Measurements from ENCODE around the gene GAS1. TPM values are rescaled to one million over a fixed set of nuclear protein-coding genes. Genes with fewer than 3 reads are reported as not detected.

GAS1 gene
- total RNA-seq, 1 experiment from 2014 or later = 57.5 TPM

- BruUV-seq (replicated peaks) = no TSS peak
- ChIA-PET POLR2A (ENCODE audit: low non-redundant PET) (no interaction called here), CTCF (no interaction called here)
- Histone ChIP-seq H3K36me3 (ENCODE audit: insufficient read depth, low read length, poor library complexity, severe bottlenecking) (no peaks in the 10 kb centered on the region), H3K27me3 (replicated peaks; ENCODE audit: insufficient read depth, low read depth, low read length, poor library complexity) (no peaks in the 10 kb centered on the region), H3K27ac (ENCODE audit: low read depth, low read length, poor library complexity, severe bottlenecking) (no peak overlapping the region), H3K4me3 (ENCODE audit: low read depth, low read length, poor library complexity, severe bottlenecking) (no peak overlapping the region), H3K9me3 (ENCODE audit: low read depth, low read length, poor library complexity, severe bottlenecking) (no peaks in the 10 kb centered on the region), H3K4me1 (ENCODE audit: insufficient read depth, low read length, poor library complexity, severe bottlenecking) (peaks cover 10% of the 10 kb centered on the region)
- TF ChIP-seq CTCF (conservative IDR thresholded peaks at IDR 0.05; ENCODE audit: low read depth, low read length) (no peak), EZH2 (IDR thresholded peaks at IDR 0.05; ENCODE audit: borderline replicate concordance, low read depth, low read length, poor library complexity, severe bottlenecking) (no peak)
- no peak for DNase-seq (ENCODE audit: low spot score)
- intact Hi-C loops (cut with micrococcal nuclease; ENCODE audit: unreplicated experiment) = no loop called here
Observed at GRCh38 chr9:86978413-86978812, 31.1 kb upstream of the GAS1 start.

- ChIA-PET CTCF (no interaction called here), POLR2A (ENCODE audit: low non-redundant PET) (no interaction called here)
- Histone ChIP-seq H3K27ac (ENCODE audit: low read depth, low read length, poor library complexity, severe bottlenecking) (no peak overlapping the region), H3K4me1 (ENCODE audit: insufficient read depth, low read length, poor library complexity, severe bottlenecking) (peaks cover 10% of the 10 kb centered on the region), H3K4me3 (ENCODE audit: low read depth, low read length, poor library complexity, severe bottlenecking) (no peak overlapping the region), H3K36me3 (ENCODE audit: insufficient read depth, low read length, poor library complexity, severe bottlenecking) (no peaks in the 10 kb centered on the region), H3K9me3 (ENCODE audit: low read depth, low read length, poor library complexity, severe bottlenecking) (no peaks in the 10 kb centered on the region), H3K27me3 (replicated peaks; ENCODE audit: insufficient read depth, low read depth, low read length, poor library complexity) (no peaks in the 10 kb centered on the region)
- intact Hi-C loops (cut with micrococcal nuclease; ENCODE audit: unreplicated experiment) = no loop called here
- BruUV-seq (replicated peaks) = no TSS peak
- TF ChIP-seq CTCF (conservative IDR thresholded peaks at IDR 0.05; ENCODE audit: low read depth, low read length) (no peak), EZH2 (IDR thresholded peaks at IDR 0.05; ENCODE audit: borderline replicate concordance, low read depth, low read length, poor library complexity, severe bottlenecking) (no peak)
- DNase-seq (ENCODE audit: low spot score) = no peak
Observed at GRCh38 chr9:86977205-86977835, 30.0 kb upstream of the GAS1 start.

- ChIA-PET CTCF (no interaction called here), POLR2A (ENCODE audit: low non-redundant PET) (no interaction called here)
- no peak for TF ChIP-seq EZH2 (IDR thresholded peaks at IDR 0.05; ENCODE audit: borderline replicate concordance, low read depth, low read length, poor library complexity, severe bottlenecking)
- no peak for TF ChIP-seq CTCF (conservative IDR thresholded peaks at IDR 0.05; ENCODE audit: low read depth, low read length)
- Histone ChIP-seq H3K27ac (ENCODE audit: low read depth, low read length, poor library complexity, severe bottlenecking) (no peak overlapping the region), H3K4me1 (ENCODE audit: insufficient read depth, low read length, poor library complexity, severe bottlenecking) (peaks cover 10% of the 10 kb centered on the region), H3K36me3 (ENCODE audit: insufficient read depth, low read length, poor library complexity, severe bottlenecking) (no peaks in the 10 kb centered on the region), H3K9me3 (ENCODE audit: low read depth, low read length, poor library complexity, severe bottlenecking) (no peaks in the 10 kb centered on the region), H3K27me3 (replicated peaks; ENCODE audit: insufficient read depth, low read depth, low read length, poor library complexity) (no peaks in the 10 kb centered on the region), H3K4me3 (ENCODE audit: low read depth, low read length, poor library complexity, severe bottlenecking) (no peak overlapping the region)
- DNase-seq (ENCODE audit: low spot score) = no peak
- no TSS peak for BruUV-seq (replicated peaks)
- intact Hi-C loops (cut with micrococcal nuclease; ENCODE audit: unreplicated experiment) = no loop called here
Observed at GRCh38 chr9:86975606-86976005, 28.3 kb upstream of the GAS1 start.
